IPS-18c (cell line): ENCODE data around the gene STK24.

ENCODE experiments used
- H3K4me3 ChIP-seq: 2 replicates; pipeline ENCODE4 v1.7.0; 2013; ENCODE audit warnings: low read depth, mild to moderate bottlenecking, low read length, moderate library complexity; ENCODE audit not compliant: insufficient read depth
- H3K9me3 ChIP-seq: one replicate; pipeline ENCODE4 v1.6.1; 2013; ENCODE audit warnings: mild to moderate bottlenecking, low read length, moderate library complexity; ENCODE audit not compliant: control insufficient read depth, insufficient read depth

The STK24 gene

GRCh38 chr13:98479496-98480003 lies 97.4 kb downstream of the STK24 start:
- no peaks in the 10 kb centered on the region for H3K9me3 ChIP-seq
- no peak overlapping the region for H3K4me3 ChIP-seq

- Histone ChIP-seq H3K9me3 (no peaks in the 10 kb centered on the region), H3K4me3 (no peak overlapping the region)
Measured at GRCh38 chr13:98478189-98479129, 98.4 kb downstream of the STK24 start.

GRCh38 chr13:98476538-98476966 lies 100.4 kb downstream of the STK24 start:
- H3K4me3 ChIP-seq: no peak overlapping the region
- no peaks in the 10 kb centered on the region for H3K9me3 ChIP-seq

- H3K4me3 ChIP-seq: no peak overlapping the region
- H3K9me3 ChIP-seq: no peaks in the 10 kb centered on the region
Measured at GRCh38 chr13:98476106-98476505, 100.8 kb downstream of the STK24 start.

GRCh38 chr13:98475522-98475921 lies 101.4 kb downstream of the STK24 start:
- no peaks in the 10 kb centered on the region for H3K9me3 ChIP-seq
- H3K4me3 ChIP-seq: peak overlapping the region; percentile 4; the same call in 1 of the 2 replicates

- H3K9me3 ChIP-seq: no peaks in the 10 kb centered on the region
- H3K4me3 ChIP-seq: no peak overlapping the region
Measured at GRCh38 chr13:98474761-98475160, 102.1 kb downstream of the STK24 start.

GRCh38 chr13:98474292-98474691 lies 102.6 kb downstream of the STK24 start:
- no peak overlapping the region for H3K4me3 ChIP-seq
- no peaks in the 10 kb centered on the region for H3K9me3 ChIP-seq

- H3K9me3 ChIP-seq: no peaks in the 10 kb centered on the region
Measured at GRCh38 chr13:98473788-98474144, 103.1 kb downstream of the STK24 start.

GRCh38 chr13:98473135-98473787 lies 103.6 kb downstream of the STK24 start:
- Histone ChIP-seq H3K4me3 (no peak overlapping the region; the same call in 1 of the 2 replicates), H3K9me3 (no peaks in the 10 kb centered on the region)

More at GRCh38 chr13:98473788-98474144, 103.1 kb downstream of the STK24 start:
- no peak overlapping the region; the same call in 1 of the 2 replicates for H3K4me3 ChIP-seq

GRCh38 chr13:98471934-98472333 lies 105.0 kb downstream of the STK24 start:
- H3K4me3 ChIP-seq: no peak overlapping the region
- no peaks in the 10 kb centered on the region for H3K9me3 ChIP-seq

- H3K9me3 ChIP-seq: no peaks in the 10 kb centered on the region
Measured at GRCh38 chr13:98470920-98471319, 106.0 kb downstream of the STK24 start.

GRCh38 chr13:98468929-98469328 lies 108.0 kb downstream of the STK24 start:
- H3K9me3 ChIP-seq: no peaks in the 10 kb centered on the region
- no peak overlapping the region for H3K4me3 ChIP-seq

More at GRCh38 chr13:98470920-98471319, 106.0 kb downstream of the STK24 start:
- no peak overlapping the region for H3K4me3 ChIP-seq

- H3K4me3 ChIP-seq: no peak overlapping the region
- no peaks in the 10 kb centered on the region for H3K9me3 ChIP-seq
Measured at GRCh38 chr13:98468361-98468760, 108.5 kb downstream of the STK24 start.

GRCh38 chr13:98467263-98467985 lies 109.5 kb downstream of the STK24 start:
- Histone ChIP-seq H3K4me3 (no peak overlapping the region), H3K9me3 (no peaks in the 10 kb centered on the region)

GRCh38 chr13:98466634-98467236 lies 110.2 kb downstream of the STK24 start:
- no peak overlapping the region for H3K4me3 ChIP-seq
- H3K9me3 ChIP-seq: no peaks in the 10 kb centered on the region

- Histone ChIP-seq H3K4me3 (no peak overlapping the region), H3K9me3 (peaks cover 3% of the 10 kb centered on the region)
Measured at GRCh38 chr13:98462946-98463345, 114.0 kb downstream of the STK24 start.
